ENCODE data around the gene ANO2.

ANO2 gene

DNA sequence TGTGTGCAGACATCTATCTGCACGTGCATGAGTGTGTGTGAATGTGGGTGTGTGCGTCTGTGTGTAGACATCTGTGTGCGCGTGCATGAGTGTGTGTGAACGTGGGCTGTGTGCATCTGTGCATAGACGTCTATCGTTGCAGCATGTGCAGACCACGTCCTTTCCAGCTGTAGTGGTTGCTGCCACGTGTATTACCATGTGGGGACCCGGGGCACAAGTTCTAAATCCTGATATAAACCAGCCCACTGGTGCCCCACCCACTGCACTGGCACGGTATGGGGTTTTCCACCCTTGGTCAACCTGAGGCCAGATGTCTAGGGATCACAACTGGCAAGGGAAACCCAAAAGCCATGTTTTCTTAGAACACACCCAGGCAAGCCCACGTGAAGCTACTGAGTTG is 197.0 kb downstream of the ANO2 start:
- H3K4me3 ChIP-seq (ENCODE audit: low read length), result no peak overlapping the region
- no peaks in the 10 kb centered on the region for H3K9me3 ChIP-seq (ENCODE audit: control insufficient read depth, insufficient read depth, low read length)
- H3K9me2 ChIP-seq (replicated peaks; ENCODE audit: control insufficient read depth, low read length), result no peaks in the 10 kb centered on the region
- H3K4me2 ChIP-seq (ENCODE audit: low read length), result no peak overlapping the region
- 0 out of 2 replicates have a peak, but pooled peaks cover 2% of the 10 kb centered on the region for H3K27me3 ChIP-seq (ENCODE audit: control insufficient read depth, low read length)
- no peaks in the 10 kb centered on the region for H3K36me3 ChIP-seq (ENCODE audit: control insufficient read depth, low read length)
- H3F3A ChIP-seq (ENCODE audit: control insufficient read depth, insufficient read depth), result no peaks in the 10 kb centered on the region
- no peaks in the 10 kb centered on the region for H3K4me1 ChIP-seq (ENCODE audit: control insufficient read depth, low read length)
- H3K79me2 ChIP-seq (ENCODE audit: control insufficient read depth, low read length), result no peaks in the 10 kb centered on the region
- H3K27ac ChIP-seq (ENCODE audit: low read depth, low read length), result no peak overlapping the region
- TF ChIP-seq, protein P1, sequence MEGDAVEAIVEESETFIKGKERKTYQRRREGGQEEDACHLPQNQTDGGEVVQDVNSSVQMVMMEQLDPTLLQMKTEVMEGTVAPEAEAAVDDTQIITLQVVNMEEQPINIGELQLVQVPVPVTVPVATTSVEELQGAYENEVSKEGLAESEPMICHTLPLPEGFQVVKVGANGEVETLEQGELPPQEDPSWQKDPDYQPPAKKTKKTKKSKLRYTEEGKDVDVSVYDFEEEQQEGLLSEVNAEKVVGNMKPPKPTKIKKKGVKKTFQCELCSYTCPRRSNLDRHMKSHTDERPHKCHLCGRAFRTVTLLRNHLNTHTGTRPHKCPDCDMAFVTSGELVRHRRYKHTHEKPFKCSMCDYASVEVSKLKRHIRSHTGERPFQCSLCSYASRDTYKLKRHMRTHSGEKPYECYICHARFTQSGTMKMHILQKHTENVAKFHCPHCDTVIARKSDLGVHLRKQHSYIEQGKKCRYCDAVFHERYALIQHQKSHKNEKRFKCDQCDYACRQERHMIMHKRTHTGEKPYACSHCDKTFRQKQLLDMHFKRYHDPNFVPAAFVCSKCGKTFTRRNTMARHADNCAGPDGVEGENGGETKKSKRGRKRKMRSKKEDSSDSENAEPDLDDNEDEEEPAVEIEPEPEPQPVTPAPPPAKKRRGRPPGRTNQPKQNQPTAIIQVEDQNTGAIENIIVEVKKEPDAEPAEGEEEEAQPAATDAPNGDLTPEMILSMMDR (IDR thresholded peaks at IDR 0.05; ENCODE audit: low read depth, low read length, poor library complexity, severe bottlenecking), result no peak
- no peak for TF ChIP-seq EZH2phosphoT487 (IDR thresholded peaks at IDR 0.05; ENCODE audit: borderline replicate concordance, low read length)
- no peaks in the 10 kb centered on the region for H4K20me1 ChIP-seq (ENCODE audit: control insufficient read depth, insufficient read depth, low read depth, low read length)

DNA sequence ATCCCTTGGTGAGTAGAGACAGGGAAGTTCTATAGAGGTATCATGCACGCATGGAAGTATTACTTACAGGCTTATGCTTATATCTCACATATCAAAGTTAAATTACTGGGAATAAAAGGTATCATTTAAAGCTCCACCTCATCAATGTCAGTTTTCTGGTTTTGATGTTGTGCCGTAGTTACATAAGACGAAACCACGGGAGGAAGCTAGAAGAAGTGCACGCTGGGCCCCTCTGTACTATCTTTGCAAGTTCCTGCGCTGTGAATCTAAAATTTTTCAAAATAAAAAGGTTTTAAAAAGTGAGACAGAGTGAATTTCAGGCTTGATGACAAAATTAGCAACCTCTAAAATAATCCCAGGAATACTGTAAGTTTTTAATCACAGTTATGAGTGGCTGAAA is 198.1 kb downstream of the ANO2 start:
- H3K9me2 ChIP-seq (replicated peaks; ENCODE audit: control insufficient read depth, low read length), result no peaks in the 10 kb centered on the region
- no peaks in the 10 kb centered on the region for H3K4me1 ChIP-seq (ENCODE audit: control insufficient read depth, low read length)
- H3K27me3 ChIP-seq (ENCODE audit: control insufficient read depth, low read length), result 0 out of 2 replicates have a peak, but pooled peaks cover 2% of the 10 kb centered on the region
- no peak overlapping the region for H3K4me2 ChIP-seq (ENCODE audit: low read length)
- no peak overlapping the region for H3K4me3 ChIP-seq (ENCODE audit: low read length)
- no peaks in the 10 kb centered on the region for H3K36me3 ChIP-seq (ENCODE audit: control insufficient read depth, low read length)
- TF ChIP-seq, protein P1 (IDR thresholded peaks at IDR 0.05; ENCODE audit: low read depth, low read length, poor library complexity, severe bottlenecking), result no peak
- TF ChIP-seq EZH2phosphoT487 (IDR thresholded peaks at IDR 0.05; ENCODE audit: borderline replicate concordance, low read length), result no peak
- no peaks in the 10 kb centered on the region for H3K79me2 ChIP-seq (ENCODE audit: control insufficient read depth, low read length)
- no peaks in the 10 kb centered on the region for H3K9me3 ChIP-seq (ENCODE audit: control insufficient read depth, insufficient read depth, low read length)
- no peak overlapping the region for H3K27ac ChIP-seq (ENCODE audit: low read depth, low read length)
- no peaks in the 10 kb centered on the region for H4K20me1 ChIP-seq (ENCODE audit: control insufficient read depth, insufficient read depth, low read depth, low read length)
- H3F3A ChIP-seq (ENCODE audit: control insufficient read depth, insufficient read depth), result no peaks in the 10 kb centered on the region

DNA sequence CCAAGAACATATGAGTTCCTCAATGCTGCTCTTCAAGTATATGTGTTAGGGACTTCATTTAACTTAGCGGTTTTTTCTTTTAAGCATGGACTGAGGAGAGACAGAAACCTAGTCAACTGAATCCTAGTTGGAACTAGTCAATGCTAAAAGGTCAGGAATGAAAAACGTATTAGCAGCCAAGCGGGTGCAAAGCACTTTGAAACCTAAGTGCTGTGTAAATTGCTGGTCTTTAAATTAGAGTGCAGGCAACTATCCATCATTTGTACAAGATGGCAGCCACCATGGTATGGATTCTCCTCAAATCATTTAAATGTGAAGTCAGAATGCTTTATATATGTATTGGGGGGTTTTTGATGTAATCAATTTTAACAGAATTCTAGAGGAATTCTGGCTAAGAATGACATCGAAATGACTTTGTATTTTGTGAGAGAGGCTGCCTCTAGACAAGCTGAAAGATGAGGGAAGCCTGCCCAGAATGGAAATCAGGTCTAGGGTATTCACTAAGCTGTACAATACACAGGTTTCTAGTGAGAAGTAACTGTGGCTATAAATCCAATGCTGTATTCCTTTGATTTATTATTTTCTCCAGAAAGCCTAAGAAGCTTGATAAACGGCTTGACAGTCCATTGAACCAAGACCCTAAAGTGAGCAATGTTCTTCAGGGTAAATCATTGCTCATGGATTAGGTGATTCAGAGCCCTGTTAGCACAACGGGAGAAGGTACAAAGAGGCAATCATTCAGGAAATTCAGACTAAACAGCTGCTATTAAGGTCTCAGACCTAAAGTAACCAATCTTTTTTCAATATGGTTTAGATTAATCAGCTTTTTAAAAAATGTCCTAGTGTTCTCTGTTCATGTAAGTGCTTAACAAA is 198.8 kb downstream of the ANO2 start:
- Histone ChIP-seq H3K36me3 (ENCODE audit: control insufficient read depth, low read length) (no peaks in the 10 kb centered on the region), H3F3A (ENCODE audit: control insufficient read depth, insufficient read depth) (no peaks in the 10 kb centered on the region), H3K4me3 (ENCODE audit: low read length) (no peak overlapping the region), H3K9me2 (replicated peaks; ENCODE audit: control insufficient read depth, low read length) (no peaks in the 10 kb centered on the region), H3K27ac (ENCODE audit: low read depth, low read length) (no peak overlapping the region), H3K9me3 (ENCODE audit: control insufficient read depth, insufficient read depth, low read length) (no peaks in the 10 kb centered on the region), H4K20me1 (ENCODE audit: control insufficient read depth, insufficient read depth, low read depth, low read length) (no peaks in the 10 kb centered on the region), H3K27me3 (ENCODE audit: control insufficient read depth, low read length) (0 out of 2 replicates have a peak, but pooled peaks cover 2% of the 10 kb centered on the region), H3K4me2 (ENCODE audit: low read length) (no peak overlapping the region), H3K79me2 (ENCODE audit: control insufficient read depth, low read length) (no peaks in the 10 kb centered on the region), H3K4me1 (ENCODE audit: control insufficient read depth, low read length) (no peaks in the 10 kb centered on the region)
- no peak for TF ChIP-seq EZH2phosphoT487 (IDR thresholded peaks at IDR 0.05; ENCODE audit: borderline replicate concordance, low read length)
- TF ChIP-seq, protein P1 (IDR thresholded peaks at IDR 0.05; ENCODE audit: low read depth, low read length, poor library complexity, severe bottlenecking), result no peak

Measured in DOHH2 (cell line).